H1 (cell line): Measurements from ENCODE around the gene TEAD1. TPM values are rescaled to one million over a fixed set of nuclear protein-coding genes. Genes with fewer than 3 reads are reported as not detected.

Source experiments
- CTCF ChIA-PET: fragments of 300-600 bp; sonication (Branson Sonifier 250); formaldehyde crosslinking; loops from one replicate; lab custom pipeline; 2021; ENCODE audit not compliant: partially characterized antibody; lab: Charles Lee
- POLR2A ChIA-PET: fragments of 300-600 bp; sonication (Branson Sonifier 250); formaldehyde crosslinking; loops from one replicate; lab custom pipeline; 2021; ENCODE audit warnings: inconsistent platforms; ENCODE audit not compliant: partially characterized antibody; lab: Charles Lee
- DNase-seq, 2 experiments: peaks; one replicate each; pipeline versions ENCODE4 v3.0.0 to v3.0.0-alpha.2; 2010 to 2022; ENCODE audit warnings: low spot score in 2 of 2, low read depth in 1 of 2, mixed read lengths in 1 of 2
- FAIRE-seq: peaks from 2 replicates; lab custom pipeline; 2011; peaks lifted over from hg19 to GRCh38; lab: Jason Lieb, UNC
- H2AFZ ChIP-seq: 2 replicates; pipeline ENCODE4 v1.8.1; 2012; ENCODE audit warnings: low read length, inconsistent platforms
- H2AK5ac ChIP-seq: 2 replicates; pipeline ENCODE4 v1.6.1; 2013; ENCODE audit warnings: low read depth, low read length
- H2BK120ac ChIP-seq: replicated peaks from 2 replicates; pipeline ENCODE3; 2013; ENCODE audit warnings: low read depth, low read length, inconsistent platforms
- H2BK12ac ChIP-seq: 2 replicates; pipeline ENCODE4 v1.6.1; 2013; ENCODE audit warnings: low read depth, low read length
- H2BK15ac ChIP-seq: 2 replicates; pipeline ENCODE4 v1.6.1; 2013; ENCODE audit warnings: low read length
- H2BK20ac ChIP-seq: 2 replicates; pipeline ENCODE4 v1.6.1; 2013; ENCODE audit warnings: low read length
- H2BK5ac ChIP-seq: 2 replicates; pipeline ENCODE4 v1.6.1; 2013; ENCODE audit warnings: low read depth, low read length
- H3K14ac ChIP-seq: 2 replicates; pipeline ENCODE4 v1.6.1; 2013; ENCODE audit warnings: inconsistent platforms; ENCODE audit not compliant: insufficient read length
- H3K18ac ChIP-seq: 2 replicates; pipeline ENCODE4 v1.6.1; 2013; ENCODE audit warnings: low read length; ENCODE audit errors: extremely low read depth
- H3K23ac ChIP-seq: 2 replicates; pipeline ENCODE4 v1.6.1; 2013; ENCODE audit warnings: inconsistent platforms; ENCODE audit not compliant: insufficient read length
- H3K23me2 ChIP-seq: 2 replicates; pipeline ENCODE4 v1.6.1; 2013; ENCODE audit warnings: low read depth, low read length
- H3K27ac ChIP-seq: 2 replicates; pipeline ENCODE4 v1.6.1; 2011; ENCODE audit warnings: low read depth, low read length, inconsistent platforms
- H3K27me3 ChIP-seq, 4 experiments: replicated peaks in 1 of 4; 1 replicate in 1 of 4; 2 replicates in 3 of 4; pipeline versions ENCODE4 v1.6.1 to v1.8.1; 2011 to 2013; ENCODE audit warnings: low read length in 3 of 4, mild to moderate bottlenecking in 3 of 4, inconsistent platforms in 2 of 4, mixed read lengths in 2 of 4, moderate library complexity in 1 of 4; ENCODE audit not compliant: control insufficient read depth in 3 of 4, insufficient read depth in 3 of 4; ENCODE audit errors: extremely low read depth in 1 of 4
- H3K36me3 ChIP-seq, 4 experiments: 2 replicates each; pipeline versions ENCODE4 v1.6.1 to v1.8.1; 2011 to 2013; ENCODE audit warnings: mild to moderate bottlenecking in 4 of 4, low read length in 3 of 4, moderate library complexity in 2 of 4, control low read depth in 1 of 4, inconsistent platforms in 1 of 4; ENCODE audit not compliant: insufficient read depth in 4 of 4, control insufficient read depth in 2 of 4
- H3K4ac ChIP-seq: replicated peaks from 2 replicates; pipeline ENCODE3; 2013; ENCODE audit warnings: low read length, low read depth, mixed read lengths, inconsistent platforms; ENCODE audit not compliant: insufficient read length
- H3K4me1 ChIP-seq, 4 experiments: replicated peaks in 1 of 4; 1 replicate in 1 of 4; 2 replicates in 3 of 4; pipeline versions ENCODE4 v1.6.1 to v1.8.1; 2011 to 2013; ENCODE audit warnings: low read length in 3 of 4, inconsistent platforms in 2 of 4, mixed read lengths in 1 of 4; ENCODE audit not compliant: insufficient read depth in 4 of 4, control insufficient read depth in 3 of 4
- H3K4me2 ChIP-seq, 2 experiments: 2 replicates each; pipeline versions ENCODE4 v1.6.1 to v1.8.1; 2011 to 2013; ENCODE audit warnings: low read depth in 2 of 2, low read length in 2 of 2, control low read depth in 1 of 2, inconsistent platforms in 1 of 2, mild to moderate bottlenecking in 1 of 2; ENCODE audit not compliant: insufficient read depth in 1 of 2
- H3K4me3 ChIP-seq, 4 experiments: fragments of 200-600, 300-600 bp in 1 of 4; sonication (generic), shearing (Covaris generic), sonication (Bioruptor Twin) in 1 of 4; 2 replicates each; pipeline versions ENCODE4 v1.5.1 to v1.8.1; 2011 to 2016; ENCODE audit warnings: low read length in 4 of 4, low read depth in 3 of 4, control low read depth in 2 of 4, inconsistent platforms in 2 of 4, mild to moderate bottlenecking in 2 of 4, mixed read lengths in 1 of 4, moderate library complexity in 1 of 4; ENCODE audit not compliant: insufficient read depth in 2 of 4; ENCODE audit errors: extremely low read depth in 1 of 4
- H3K56ac ChIP-seq: replicated peaks from 2 replicates; pipeline ENCODE3; 2013; ENCODE audit warnings: low read depth, mild to moderate bottlenecking, mixed read lengths, low read length, inconsistent platforms; ENCODE audit not compliant: insufficient read length
- H3K79me1 ChIP-seq: 2 replicates; pipeline ENCODE4 v1.6.1; 2013; ENCODE audit warnings: low read depth, low read length, control low read depth
- H3K79me2 ChIP-seq, 2 experiments: 2 replicates each; pipeline versions ENCODE4 v1.6.1 to v1.8.1; 2012 to 2013; ENCODE audit warnings: low read length in 2 of 2, mild to moderate bottlenecking in 2 of 2, inconsistent platforms in 1 of 2; ENCODE audit not compliant: insufficient read depth in 2 of 2, control insufficient read depth in 1 of 2
- H3K9ac ChIP-seq, 4 experiments: replicated peaks in 1 of 4; 1 replicate in 1 of 4; 2 replicates in 3 of 4; pipeline versions ENCODE4 v1.6.1 to v1.8.1; 2011 to 2013; ENCODE audit warnings: low read depth in 3 of 4, low read length in 3 of 4, control low read depth in 2 of 4, mild to moderate bottlenecking in 2 of 4, moderate library complexity in 2 of 4, inconsistent platforms in 1 of 4; ENCODE audit errors: extremely low read depth in 1 of 4
- H3K9me3 ChIP-seq, 2 experiments: 2 replicates each; pipeline versions ENCODE4 v1.6.1 to v1.8.1; 2012 to 2013; ENCODE audit warnings: mild to moderate bottlenecking in 2 of 2, moderate library complexity in 2 of 2, control low read depth in 1 of 2, inconsistent platforms in 1 of 2, low read depth in 1 of 2, low read length in 1 of 2, mixed read lengths in 1 of 2; ENCODE audit not compliant: insufficient read depth in 2 of 2
- H4K20me1 ChIP-seq, 2 experiments: replicated peaks in 1 of 2; 2 replicates each; pipeline versions ENCODE3 to v1.8.1; 2011 to 2013; ENCODE audit warnings: inconsistent platforms in 2 of 2, low read length in 2 of 2, mild to moderate bottlenecking in 1 of 2; ENCODE audit not compliant: insufficient read depth in 2 of 2, control insufficient read depth in 1 of 2
- H4K5ac ChIP-seq: 2 replicates; pipeline ENCODE4 v1.6.1; 2013; ENCODE audit warnings: low read length, low read depth, mixed read lengths, inconsistent platforms; ENCODE audit not compliant: insufficient read length
- H4K8ac ChIP-seq: 2 replicates; pipeline ENCODE4 v1.8.0; 2013; ENCODE audit warnings: mild to moderate bottlenecking, moderate library complexity, low read length, inconsistent platforms; ENCODE audit not compliant: insufficient read depth; ENCODE audit errors: extremely low read depth
- H4K91ac ChIP-seq: replicated peaks from 2 replicates; pipeline ENCODE3; 2013; ENCODE audit warnings: low read length, mixed read lengths, inconsistent platforms; ENCODE audit not compliant: insufficient read length
- ATF2 ChIP-seq: IDR thresholded peaks from 2 replicates; pipeline ENCODE4 v1.6.1; 2012; ENCODE audit warnings: low read length, inconsistent platforms
- CHD2 ChIP-seq: IDR thresholded peaks from 2 replicates; pipeline ENCODE4 v1.6.1; 2012; ENCODE audit warnings: low read length, improper control_type of control experiment
- CTBP2 ChIP-seq: IDR thresholded peaks from 2 replicates; pipeline ENCODE4 v1.7.0; 2011; ENCODE audit warnings: borderline replicate concordance, mild to moderate bottlenecking, moderate library complexity, mixed read lengths, low read length; ENCODE audit not compliant: insufficient read depth, insufficient read length
- JUND ChIP-seq: IDR thresholded peaks from 2 replicates; pipeline ENCODE4 v1.6.1; 2011; ENCODE audit warnings: mild to moderate bottlenecking, improper control_type of control experiment, low read length
- RNF2 ChIP-seq: fragments of 200-900, 300-1000 bp; sonication (generic); IDR thresholded peaks from 2 replicates; pipeline ENCODE4 v1.7.1; 2016; ENCODE audit warnings: borderline replicate concordance, low read depth, mild to moderate bottlenecking, antibody characterized with exemption, low read length; ENCODE audit not compliant: poor library complexity, severe bottlenecking; ENCODE audit errors: missing control alignments
- SIRT6 ChIP-seq: IDR thresholded peaks from one replicate; pipeline ENCODE4 v1.7.1; 2012; ENCODE audit warnings: low read length, inconsistent platforms
- SIX5 ChIP-seq: IDR thresholded peaks from 2 replicates; pipeline ENCODE4 v1.6.1; 2011; ENCODE audit warnings: mild to moderate bottlenecking, low read depth, low read length
- TAF1 ChIP-seq: IDR thresholded peaks from 2 replicates; pipeline ENCODE4 v1.6.1; 2011; ENCODE audit warnings: mild to moderate bottlenecking, low read depth, low read length
- USF2 ChIP-seq: IDR thresholded peaks from 2 replicates; pipeline ENCODE4 v1.6.1; 2011; ENCODE audit warnings: low read length, improper control_type of control experiment
- WGBS, 2 experiments: shearing (Covaris generic) in 1 of 2; methylation state at CpG; one replicate each; pipeline versions ENCODE4 v1.1.6 to v1.1.7; 2013 to 2015; ENCODE audit warnings: low lambda C conversion rate in 2 of 2, mixed read lengths in 2 of 2, inconsistent platforms in 1 of 2, low coverage in 1 of 2, missing lambda C conversion rate in 1 of 2; ENCODE audit not compliant: insufficient replicate concordance in 2 of 2, insufficient coverage in 1 of 2, insufficient read length in 1 of 2; ENCODE audit errors: extremely low coverage in 1 of 2, missing lambda C conversion rate in 1 of 2; 5-methylcytosine and 5-hydroxymethylcytosine counted together
- polyA plus RNA-seq, 7 experiments: library from polyadenylated mRNA; depleted of rRNA in 3 of 7; stranded (reverse) in 5 of 7; unstranded in 2 of 7; fragments of >200 nt in 5 of 7; fragments of 200-250 nt in 2 of 7; gene quantifications; 1 replicate in 5 of 7; 2 replicates in 1 of 7; 4 replicates in 1 of 7; pipeline versions ENCODE4 v1.2.1 to v1.2.3, GENCODE V29; 2011 to 2013; ENCODE audit warnings: missing spikeins in 2 of 7, mixed read lengths in 2 of 7
- total RNA-seq: library from RNA; stranded (reverse); fragmentation: NEBNext Ultra II Directional; extraction: Animal tissue kit (Norgen Biotek cat#: 25700); gene quantifications from 2 replicates; pipeline ENCODE4 v1.2.1, GENCODE V29; 2021

Gene TEAD1
- total and polyA plus RNA-seq, 2 of the 8 experiments (the other 6 are each of a cell fraction or from before 2014, with no cell fraction given) = 15.6 to 67.4 TPM

- H4K91ac ChIP-seq = no peak overlapping the region
- 83% methylated on average over 5 of the region's 5 CpGs; no CpG with 5 or more reads in 1 of the 2 experiments for WGBS, 2 experiments
- peak overlapping the region in 1 of 2 experiments; percentile 6; a peak in 1 of 4 replicates for H3K4me2 ChIP-seq
- ChIA-PET CTCF (interaction anchor here (1.3 to 1.5 kb wide), 3 partner anchors 7 to 166 kb away, joined by 3 to 4 read pairs (median 4); no protein-coding TSS in a partner anchor), POLR2A (interaction anchor here (1.3 kb wide), 1 partner anchor 10 kb away, joined by 4 read pairs; no protein-coding TSS in a partner anchor)
- no peak overlapping the region for H2BK120ac ChIP-seq
- H3K4me1 ChIP-seq = peaks cover 8 to 27% (median 19%) of the 10 kb centered on the region in 4 experiments; a peak in 6 of 7 replicates
- 0 out of 2 replicates have a peak overlapping the region, but pooled peaks have one; percentile 15 for H2BK5ac ChIP-seq
- H3K23me2 ChIP-seq = no peaks in the 10 kb centered on the region; the same call in 1 of the 2 replicates
- H3K56ac ChIP-seq = no peak overlapping the region
- no peaks in the 10 kb centered on the region for H3K36me3 ChIP-seq
- H3K79me2 ChIP-seq = peaks cover 15 to 88% of the 10 kb centered on the region in 2 experiments
- H2BK12ac ChIP-seq = no peak overlapping the region
- H4K20me1 ChIP-seq = peaks cover 3 to 28% of the 10 kb centered on the region in 2 experiments
- 0 out of 2 replicates have a peak overlapping the region, but pooled peaks have one; percentile 73 for H2BK15ac ChIP-seq
- no peak overlapping the region for H3K14ac ChIP-seq
- FAIRE-seq (no peak), DNase-seq (no peak)
- peaks cover 6% of the 10 kb centered on the region for H3K79me1 ChIP-seq
- H3K18ac ChIP-seq = no peak overlapping the region
- H4K5ac ChIP-seq = no peak overlapping the region
- no peak overlapping the region for H3K23ac ChIP-seq
- H4K8ac ChIP-seq = no peak overlapping the region
- H2BK20ac ChIP-seq = no peak overlapping the region
- H3K27ac ChIP-seq = no peak overlapping the region
- no peak overlapping the region for H3K9ac ChIP-seq
- no peak overlapping the region; the same call in 1 of the 2 replicates for H2AK5ac ChIP-seq
- H3K9me3 ChIP-seq = no peaks in the 10 kb centered on the region
- no peak overlapping the region for H3K4me3 ChIP-seq
- no peak overlapping the region for H3K4ac ChIP-seq
- no peak overlapping the region for H2AFZ ChIP-seq
- no peaks in the 10 kb centered on the region; a peak in 1 of 7 replicates for H3K27me3 ChIP-seq
- TF ChIP-seq SIRT6 (no peak), CTBP2 (no peak), ATF2 (no peak), CHD2 (no peak), JUND (no peak), USF2 (no peak), RNF2 (no peak), TAF1 (no peak), SIX5 (no peak)
Measured at GRCh38 chr11:12727563-12728211, 53.5 kb downstream of the TEAD1 start.
